Stimulated activated naive CD8-positive, alpha-beta T cell treated with anti-CD3 and anti-CD28 coated beads, Interleukin-15, Interleukin-2, amounts not matched to agents 100 U/mL and 50 U/mL, for 24 hours (primary cell): ENCODE measurements around the gene APBA2.

Source experiments
- ATAC-seq: fragments of 150-1000 bp; cut with Tn5 transposase; one replicate; pipeline ENCODE4 v1.10.0; 2021
- DNase-seq: peaks from one replicate; pipeline ENCODE4 v3.0.0; 2021

Gene APBA2

DNA sequence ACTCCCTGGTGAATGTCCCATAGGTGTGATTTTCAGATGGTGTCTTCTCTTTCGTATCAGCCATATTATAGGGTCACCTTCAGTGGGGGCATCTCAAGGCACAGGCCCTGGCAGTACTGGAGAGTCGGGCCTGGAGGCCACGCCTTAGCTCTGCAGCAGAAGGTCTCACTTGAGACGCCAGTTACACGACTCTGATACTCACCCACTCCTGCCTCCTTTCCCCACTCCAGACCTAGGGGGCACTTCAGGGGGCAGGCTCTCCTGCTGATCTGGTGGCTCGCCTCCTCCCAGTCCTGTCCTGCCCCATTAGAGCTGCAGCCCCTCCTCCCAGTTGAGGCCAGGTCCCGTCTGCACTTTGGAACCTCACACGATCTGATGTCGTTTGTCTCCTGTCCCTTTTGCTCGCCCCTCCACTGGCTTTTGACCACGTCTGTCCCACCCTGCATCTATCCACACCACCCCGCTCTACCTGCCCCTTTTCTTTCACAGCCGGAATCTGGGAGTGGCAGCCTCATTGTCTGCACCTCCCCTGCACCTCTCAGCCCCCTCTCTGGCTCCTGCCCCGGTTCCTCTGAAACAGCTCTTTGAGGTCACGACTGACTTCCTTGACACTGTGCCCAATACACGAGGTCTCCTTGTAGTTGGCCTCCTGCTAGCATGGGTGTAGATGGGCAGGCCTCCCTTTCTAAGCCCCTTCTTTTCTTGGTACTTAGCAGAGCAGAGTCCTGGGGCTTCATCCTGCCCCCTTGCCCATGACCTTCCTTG is 201.9 kb downstream of the APBA2 start:
- DNase-seq (no peak), ATAC-seq (no peak)

DNA sequence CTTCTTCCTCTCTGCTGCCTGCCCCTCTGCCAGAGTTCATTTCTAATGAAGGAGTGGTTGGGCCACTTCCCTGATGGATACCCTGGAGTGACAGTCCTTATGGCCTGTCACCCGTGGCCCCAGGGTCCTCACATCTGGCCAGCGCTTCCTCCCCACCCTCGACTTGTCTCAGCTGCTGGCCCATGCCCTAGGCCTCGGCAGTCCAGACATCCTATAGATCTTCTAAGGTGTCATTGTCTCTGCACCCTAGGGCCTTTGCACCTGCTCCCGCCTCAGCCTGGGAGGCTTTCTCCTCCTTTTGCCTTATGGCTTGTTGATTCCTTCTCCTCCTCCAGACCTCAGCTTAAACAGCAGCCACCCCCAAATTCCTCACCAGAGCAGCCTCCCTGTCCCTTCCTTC is 202.9 kb downstream of the APBA2 start:
- DNase-seq (no peak), ATAC-seq (no peak)

- peak; percentile 39 for DNase-seq
- peak; percentile 57 for ATAC-seq
Observed at GRCh38 chr15:29089731-29090616, 204.2 kb downstream of the APBA2 start.

GRCh38 chr15:29090617-29091466 is 205.1 kb downstream of the APBA2 start:
- ATAC-seq: peak; percentile 56
- DNase-seq: peak; percentile 62

- DNase-seq (no peak), ATAC-seq (no peak)
Observed at GRCh38 chr15:29091666-29092065, 205.9 kb downstream of the APBA2 start.

GRCh38 chr15:29092376-29093064 is 206.7 kb downstream of the APBA2 start:
- ATAC-seq: no peak
- DNase-seq: no peak

- ATAC-seq: no peak
- DNase-seq: no peak
Observed at GRCh38 chr15:29093065-29093435, 207.3 kb downstream of the APBA2 start.

DNA sequence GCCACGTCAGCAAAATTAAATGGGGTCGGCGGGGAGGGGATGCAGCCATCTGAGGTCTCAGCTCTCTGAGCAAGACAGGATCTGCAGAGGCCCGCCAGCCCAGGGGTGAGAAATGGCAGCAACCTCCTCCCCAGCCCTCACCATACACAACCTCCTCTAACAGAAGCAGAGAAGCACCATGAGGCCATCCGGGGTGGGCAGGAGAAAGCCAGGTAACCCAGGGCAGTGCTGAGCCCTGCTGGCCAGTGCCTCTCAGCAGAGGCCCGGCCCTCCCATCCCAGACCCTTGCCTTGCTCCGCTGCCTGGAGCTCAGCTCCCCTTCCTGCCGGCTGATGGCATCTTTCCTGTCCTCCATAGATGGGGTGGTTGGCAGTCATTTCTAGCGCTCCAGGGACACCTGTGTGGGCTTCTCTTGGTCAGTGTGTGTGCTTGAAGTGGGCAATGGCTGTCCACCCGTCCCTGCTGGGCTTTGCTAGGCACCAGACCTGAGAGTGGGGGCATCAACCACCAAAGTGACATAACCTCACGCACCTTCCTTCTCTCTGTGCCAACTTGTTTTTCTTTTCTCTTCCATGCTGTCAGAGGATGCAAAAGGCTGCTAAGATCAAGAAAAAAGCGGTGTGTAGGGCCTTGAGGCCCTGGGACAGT is 208.0 kb downstream of the APBA2 start:
- DNase-seq (no peak), ATAC-seq (no peak)

DNA sequence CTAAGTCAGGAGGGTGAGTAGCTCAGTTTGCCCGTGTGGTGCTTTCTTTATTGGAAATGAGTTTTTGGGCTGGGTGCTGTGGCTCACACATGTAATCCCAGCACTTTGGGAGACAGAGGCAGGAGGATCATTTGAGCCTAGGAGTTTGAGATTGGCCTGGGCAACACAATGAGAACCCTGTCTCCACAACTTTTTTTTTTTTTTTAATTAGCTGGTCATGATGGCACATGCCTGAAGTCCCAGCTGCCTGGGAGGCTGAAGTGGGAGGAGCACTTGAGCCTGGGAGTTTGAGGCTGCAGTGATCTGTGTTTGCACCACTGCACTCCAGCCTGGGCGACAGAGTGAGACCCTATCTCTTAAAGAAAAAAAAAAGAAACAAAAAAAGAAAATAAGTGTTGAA is 208.9 kb downstream of the APBA2 start:
- no peak for DNase-seq
- ATAC-seq: no peak

- ATAC-seq (no peak), DNase-seq (no peak)
Observed at GRCh38 chr15:29095746-29096145, 210.0 kb downstream of the APBA2 start.

GRCh38 chr15:29097168-29097567 is 211.4 kb downstream of the APBA2 start:
- DNase-seq: no peak
- no peak for ATAC-seq

DNA sequence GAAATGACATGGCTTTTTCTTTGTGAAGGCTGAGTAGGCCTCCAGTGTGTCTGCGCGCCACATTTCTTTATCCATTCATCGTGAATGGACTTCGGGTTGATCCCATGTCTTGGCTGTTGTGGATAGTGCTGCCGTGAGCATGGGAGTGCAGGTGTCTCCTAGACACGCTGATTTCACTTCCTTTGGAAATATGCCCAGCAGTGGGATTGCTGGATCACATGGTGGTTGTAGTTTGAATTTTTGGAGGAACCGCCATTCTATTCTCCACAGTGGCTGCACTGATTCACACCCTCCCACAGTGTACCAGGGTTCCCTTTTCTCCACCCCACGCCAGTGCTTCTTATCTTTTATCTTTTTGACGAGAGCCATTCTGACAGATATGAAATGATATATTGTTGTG is 212.2 kb downstream of the APBA2 start:
- no peak for DNase-seq
- no peak for ATAC-seq

GRCh38 chr15:29098652-29099051 is 212.9 kb downstream of the APBA2 start:
- DNase-seq (no peak), ATAC-seq (no peak)

DNA sequence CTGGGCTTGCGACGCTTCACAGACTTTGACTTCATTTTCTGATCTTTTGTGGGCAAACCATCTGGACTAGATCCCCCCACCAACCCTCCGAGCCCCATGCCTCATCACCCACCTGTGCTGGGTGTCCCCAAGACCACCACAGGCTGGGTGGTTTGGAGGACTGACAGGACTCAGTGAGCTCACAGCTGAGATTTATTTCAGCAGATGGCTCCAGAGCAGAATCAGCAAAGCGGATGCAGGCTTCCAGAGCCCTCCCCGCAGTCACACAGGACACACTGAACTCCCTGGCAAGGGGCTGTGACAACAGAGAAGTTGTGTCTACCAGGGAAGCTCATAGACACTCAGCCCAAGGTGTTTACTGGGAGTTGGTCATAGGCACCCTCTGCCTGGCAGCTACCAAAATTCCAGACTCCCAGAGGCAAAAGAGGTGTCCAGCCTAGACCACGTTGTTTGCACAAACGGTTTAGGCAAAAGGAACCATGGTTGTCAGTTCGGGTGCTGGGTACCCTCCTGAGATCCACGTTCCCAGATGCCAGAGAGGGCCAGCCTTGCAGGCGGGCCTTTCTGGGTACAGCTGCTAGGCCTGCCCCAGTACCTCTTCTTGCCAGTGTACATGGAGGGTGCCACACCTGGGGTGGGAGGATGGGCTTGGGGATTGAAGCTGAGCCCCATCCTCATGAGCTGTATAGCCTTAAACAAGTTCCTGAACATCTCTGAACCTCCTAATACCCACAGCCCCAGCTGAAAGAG is 213.5 kb downstream of the APBA2 start:
- no peak for DNase-seq

GRCh38 chr15:29100486-29101000 is 214.8 kb downstream of the APBA2 start:
- no peak for ATAC-seq

More for the DNA sequence above, 213.5 kb downstream of the APBA2 start:
- ATAC-seq: no peak

GRCh38 chr15:29101491-29101890 is 215.7 kb downstream of the APBA2 start:
- no peak for DNase-seq
- no peak for ATAC-seq

More at GRCh38 chr15:29100486-29101000, 214.8 kb downstream of the APBA2 start:
- no peak for DNase-seq

DNA sequence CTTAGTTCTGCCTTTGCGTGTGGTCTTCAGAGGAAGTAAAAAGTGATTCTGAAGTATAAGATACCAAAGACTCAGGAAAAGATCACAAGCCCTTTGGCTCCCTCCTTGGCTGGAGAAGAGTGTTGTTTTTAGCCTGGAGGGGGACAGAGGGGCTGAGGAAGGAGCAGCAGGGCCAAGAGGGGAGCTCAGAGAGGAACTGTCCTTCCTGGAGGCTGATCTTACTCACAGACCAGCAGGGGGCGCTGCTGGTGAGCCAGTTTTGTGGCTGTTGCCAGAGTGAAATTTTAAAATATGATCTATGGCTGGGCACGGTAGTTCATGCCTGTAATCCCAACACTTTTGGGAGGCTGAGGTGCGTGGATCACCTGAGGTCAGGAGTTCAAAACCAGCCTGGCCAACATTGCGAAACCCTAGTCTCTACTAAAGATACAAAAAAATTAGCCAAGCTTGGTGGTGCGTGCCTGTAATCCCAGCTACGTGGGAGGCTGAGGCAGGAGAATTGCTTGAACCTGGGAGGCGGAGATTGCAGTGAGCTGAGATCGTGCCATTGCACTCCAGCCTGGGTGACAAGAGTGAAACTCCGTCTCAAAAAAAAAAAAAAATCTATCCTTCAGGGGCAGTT is 216.5 kb downstream of the APBA2 start:
- ATAC-seq (peak; percentile 46), DNase-seq (peak; percentile 73)

GRCh38 chr15:29102911-29103823 is 217.4 kb downstream of the APBA2 start:
- DNase-seq (peak; percentile 22), ATAC-seq (no peak)
